Uterus (tissue), 2 donors: ENCODE data around the gene LIFR.
"Not testable (repeated sequence)": the region's sequence is repeated elsewhere in the genome, so short reads cannot be mapped to it uniquely, and the experiment has no call there.

Experiments
- POLR2A ChIP-seq, 2 donors: fragments of 450-650 bp; IDR thresholded peaks; one replicate each; pipeline ENCODE4 v1.6.1; 2016; ENCODE audit warnings: antibody characterized with exemption in 2 of 2, mild to moderate bottlenecking in 1 of 2, moderate library complexity in 1 of 2
- TF ChIP-seq, protein P1 (sequence below), 4 experiments: fragments of 200-600 bp in 2 of 4; fragments of 450-650 bp in 2 of 4; sonication (generic) in 2 of 4; IDR thresholded peaks; one replicate each; pipeline ENCODE4 v1.5.1; 2016 to 2019; ENCODE audit warnings: antibody characterized with exemption in 4 of 4, mild to moderate bottlenecking in 2 of 4, moderate library complexity in 1 of 4

DNA sequence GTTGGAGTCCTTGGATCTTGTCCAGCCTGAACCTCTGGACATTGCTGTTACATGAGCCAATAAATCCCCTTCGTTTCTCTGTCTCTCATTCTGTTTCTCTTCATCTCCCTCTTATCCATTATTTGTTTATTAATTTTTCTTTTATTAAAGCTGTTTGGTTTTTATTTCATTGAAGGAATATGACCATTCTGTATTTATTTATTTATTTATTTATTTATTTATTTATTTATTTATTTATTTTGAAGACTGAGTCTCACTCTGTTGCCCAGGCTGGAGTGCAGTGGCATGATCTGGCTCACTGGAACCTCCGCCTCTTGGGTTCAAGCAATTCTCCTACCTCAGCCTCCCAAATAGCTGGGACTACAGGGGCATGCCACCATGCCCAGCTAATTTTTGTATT, 10.9 kb upstream of the LIFR start:
- TF ChIP-seq POLR2A (IDR thresholded peaks at IDR 0.05) = not testable (repeated sequence)
- TF ChIP-seq, protein P1, sequence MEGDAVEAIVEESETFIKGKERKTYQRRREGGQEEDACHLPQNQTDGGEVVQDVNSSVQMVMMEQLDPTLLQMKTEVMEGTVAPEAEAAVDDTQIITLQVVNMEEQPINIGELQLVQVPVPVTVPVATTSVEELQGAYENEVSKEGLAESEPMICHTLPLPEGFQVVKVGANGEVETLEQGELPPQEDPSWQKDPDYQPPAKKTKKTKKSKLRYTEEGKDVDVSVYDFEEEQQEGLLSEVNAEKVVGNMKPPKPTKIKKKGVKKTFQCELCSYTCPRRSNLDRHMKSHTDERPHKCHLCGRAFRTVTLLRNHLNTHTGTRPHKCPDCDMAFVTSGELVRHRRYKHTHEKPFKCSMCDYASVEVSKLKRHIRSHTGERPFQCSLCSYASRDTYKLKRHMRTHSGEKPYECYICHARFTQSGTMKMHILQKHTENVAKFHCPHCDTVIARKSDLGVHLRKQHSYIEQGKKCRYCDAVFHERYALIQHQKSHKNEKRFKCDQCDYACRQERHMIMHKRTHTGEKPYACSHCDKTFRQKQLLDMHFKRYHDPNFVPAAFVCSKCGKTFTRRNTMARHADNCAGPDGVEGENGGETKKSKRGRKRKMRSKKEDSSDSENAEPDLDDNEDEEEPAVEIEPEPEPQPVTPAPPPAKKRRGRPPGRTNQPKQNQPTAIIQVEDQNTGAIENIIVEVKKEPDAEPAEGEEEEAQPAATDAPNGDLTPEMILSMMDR (IDR thresholded peaks at IDR 0.05) = not testable (repeated sequence)
